HT-29 (cell line): Measurements from ENCODE around the gene JARID2. TPM values are rescaled to one million over a fixed set of nuclear protein-coding genes. Genes with fewer than 3 reads are reported as not detected.

Source experiments
- DNase-seq: peaks from one replicate; pipeline ENCODE4 v3.0.0-alpha.2; 2015; ENCODE audit warnings: low spot score
- total RNA-seq: library from RNA; depleted of rRNA; stranded (reverse); fragments of >200 nt; shearing (Covaris generic); gene quantifications from 2 replicates; pipeline ENCODE4 v1.2.3, GENCODE V29; 2014

Gene JARID2
- total RNA-seq, 1 experiment from 2014 or later: 6.7 TPM

DNA sequence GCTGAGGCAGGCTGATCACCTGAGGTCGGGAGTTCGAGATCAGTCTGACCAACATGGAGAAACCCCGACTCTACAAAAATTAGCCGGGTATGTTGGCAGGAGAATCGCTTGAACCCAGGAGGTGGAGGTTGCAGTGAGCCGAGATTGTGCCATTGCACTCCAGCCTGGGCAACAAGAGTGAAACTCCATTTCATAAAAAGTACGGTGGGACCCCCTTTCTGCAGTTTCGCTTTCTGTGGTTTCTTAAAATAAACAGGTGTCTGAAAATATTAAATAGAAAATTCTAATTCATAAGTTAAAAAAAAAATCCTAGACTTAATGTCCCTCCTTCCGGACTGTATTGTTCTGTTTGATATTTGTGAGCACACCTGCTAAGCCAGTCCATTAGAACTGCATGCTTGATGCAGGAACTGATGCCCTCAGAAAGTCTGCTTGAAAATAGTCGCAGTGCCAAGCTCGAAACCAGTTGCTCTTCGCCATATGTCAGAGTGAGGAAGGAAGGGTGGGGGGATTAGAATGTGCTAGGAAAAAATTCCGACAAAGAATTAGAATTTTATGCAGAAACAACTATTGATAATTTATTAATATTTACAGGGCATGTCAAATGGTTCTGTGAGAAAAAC lies 85.9 kb downstream of the JARID2 start:
- DNase-seq: no peak

DNA sequence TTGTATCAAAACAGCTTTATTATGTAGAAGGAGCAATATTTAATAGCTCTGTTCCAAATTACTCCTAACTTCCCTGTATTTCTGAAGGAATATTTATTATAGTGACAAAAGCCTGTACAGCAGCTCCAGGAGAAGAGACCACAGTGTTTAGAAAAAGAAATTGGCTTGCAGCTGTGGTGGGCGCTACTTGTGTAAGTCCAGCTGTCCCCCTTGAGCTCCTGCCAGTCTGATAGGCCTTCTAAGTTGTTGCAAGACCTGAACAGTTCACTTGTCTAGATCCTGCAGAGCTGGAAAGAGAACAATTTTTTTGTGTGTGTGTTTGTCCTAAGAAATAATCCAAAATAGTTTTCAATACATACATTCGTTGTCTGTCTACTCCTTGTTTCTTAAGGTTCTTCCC lies 86.6 kb downstream of the JARID2 start:
- DNase-seq: no peak

DNA sequence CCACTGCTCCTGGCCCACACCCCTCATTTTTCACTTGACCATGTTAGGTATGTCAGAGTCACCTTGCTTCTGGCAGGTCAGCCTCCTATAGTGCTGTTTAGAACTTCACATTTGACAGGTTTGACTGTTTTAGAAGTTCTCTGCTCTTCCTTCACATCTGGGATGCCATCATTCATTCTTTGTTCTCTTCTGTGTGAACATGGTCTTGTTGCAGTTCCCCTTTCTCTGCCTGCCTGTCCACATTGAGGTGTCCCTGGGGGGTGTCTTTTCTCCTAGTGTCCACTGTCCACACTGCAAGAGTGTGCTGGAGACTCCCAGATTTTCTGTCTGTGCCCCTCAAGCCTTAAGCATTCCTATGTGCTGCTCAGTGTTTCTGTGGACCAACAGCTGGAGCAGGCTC lies 89.5 kb downstream of the JARID2 start:
- no peak for DNase-seq

DNA sequence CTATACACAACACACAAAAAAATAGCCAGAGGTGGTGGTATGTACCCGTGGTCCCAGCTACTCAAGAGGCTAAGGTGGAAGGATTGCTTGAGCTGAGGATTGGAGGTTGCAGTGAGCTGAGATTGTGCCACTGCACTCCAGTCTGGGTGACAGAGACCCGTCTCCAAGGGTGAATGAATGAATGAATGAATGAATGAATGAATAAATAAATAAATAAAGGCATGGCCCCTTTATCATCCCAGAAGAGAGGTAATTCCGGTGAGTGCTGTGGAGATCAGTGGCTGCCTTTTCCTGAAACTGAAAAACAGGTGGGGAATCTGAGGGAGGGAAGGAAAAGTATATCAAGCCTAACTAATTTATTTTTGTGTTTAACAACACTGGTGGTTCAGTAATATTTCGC lies 90.0 kb downstream of the JARID2 start:
- no peak for DNase-seq

DNA sequence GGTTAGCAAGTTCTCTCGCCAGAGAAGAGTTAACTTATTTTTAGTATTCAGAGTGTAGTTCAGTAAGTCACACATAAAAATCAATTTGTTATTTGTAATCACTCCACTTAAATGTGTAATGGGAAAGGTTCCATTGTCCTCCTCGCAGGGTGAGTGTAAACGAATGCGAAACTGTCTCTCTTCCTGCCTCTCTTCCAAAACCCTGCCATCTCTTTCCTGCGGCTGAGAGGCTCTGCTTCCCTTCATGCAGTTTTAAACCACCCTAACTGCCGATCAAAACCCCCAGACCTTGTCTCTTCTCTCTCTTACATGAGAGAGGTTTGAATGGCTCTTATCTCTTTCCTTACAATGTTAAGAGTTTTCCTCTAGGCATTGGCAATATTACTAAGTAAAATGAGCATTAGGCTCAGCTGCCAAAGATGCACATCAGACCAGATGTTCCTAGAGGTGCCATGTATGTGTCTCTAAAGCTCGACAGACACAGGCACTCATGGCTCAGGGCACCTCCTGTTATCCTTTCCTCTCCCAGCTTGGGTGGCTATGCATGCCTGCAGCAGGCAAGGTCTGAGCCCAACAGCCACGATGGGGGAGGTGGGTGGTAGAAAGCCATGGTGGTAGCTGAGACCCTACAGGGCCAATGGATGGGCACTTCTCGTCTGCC lies 91.2 kb downstream of the JARID2 start:
- no peak for DNase-seq

DNA sequence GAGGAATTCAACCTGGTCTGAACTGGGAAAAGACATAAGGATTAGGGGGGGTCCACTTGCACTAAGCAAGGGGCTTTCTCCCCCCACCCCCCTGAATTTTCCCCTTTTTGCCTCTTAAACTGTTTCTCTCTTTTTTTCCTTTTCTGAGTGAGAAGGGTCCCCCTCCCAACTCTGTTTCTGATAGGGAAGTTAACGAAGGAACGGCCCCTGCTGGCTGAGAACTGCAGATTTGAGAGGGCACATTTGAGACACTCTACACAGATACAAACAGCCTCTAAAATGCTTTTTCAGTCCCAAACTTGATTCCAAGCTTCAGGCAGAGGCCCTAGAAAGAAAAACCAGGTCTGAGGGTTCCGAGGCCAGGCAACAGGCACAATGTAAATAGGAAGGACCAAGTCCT lies 91.7 kb downstream of the JARID2 start:
- DNase-seq: no peak

DNA sequence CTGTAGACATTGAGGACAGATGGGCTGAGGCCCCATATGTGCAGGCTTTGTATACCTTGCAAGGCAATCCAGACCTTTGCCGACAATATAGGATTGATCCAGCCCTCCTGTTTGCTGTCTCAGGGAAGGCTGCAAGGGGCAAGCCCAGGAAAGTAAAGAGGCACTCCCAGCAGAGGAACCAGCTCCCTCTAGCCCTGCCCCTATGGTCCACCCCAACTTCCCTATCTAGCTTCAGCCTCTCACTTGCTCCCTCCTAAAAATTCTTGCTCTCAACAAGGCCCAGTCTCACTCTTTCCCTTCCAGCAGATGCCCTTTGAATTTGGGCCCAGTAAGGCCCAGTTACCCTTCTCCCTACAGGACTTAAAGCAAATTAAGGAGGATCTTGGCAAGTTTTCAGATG lies 92.6 kb downstream of the JARID2 start:
- DNase-seq: no peak

DNA sequence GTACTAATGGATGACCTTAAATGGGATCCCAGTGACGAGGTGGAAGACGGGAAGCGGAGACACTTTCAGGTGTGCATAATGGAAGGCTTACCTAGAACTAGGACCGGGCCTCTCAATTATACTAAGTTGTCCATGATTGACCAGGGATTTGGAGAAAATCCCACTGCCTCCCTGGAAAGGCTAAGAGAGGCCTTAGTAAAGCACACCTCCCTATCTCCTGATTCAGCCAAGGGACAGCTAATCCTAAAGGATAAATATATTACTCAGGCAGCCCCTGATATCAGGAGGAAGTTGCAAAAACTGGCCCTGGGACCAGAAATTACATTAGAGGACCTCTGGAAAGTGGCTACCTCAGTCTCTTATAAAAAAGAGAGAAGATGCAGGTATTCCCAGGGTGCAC lies 93.2 kb downstream of the JARID2 start:
- DNase-seq: no peak

DNA sequence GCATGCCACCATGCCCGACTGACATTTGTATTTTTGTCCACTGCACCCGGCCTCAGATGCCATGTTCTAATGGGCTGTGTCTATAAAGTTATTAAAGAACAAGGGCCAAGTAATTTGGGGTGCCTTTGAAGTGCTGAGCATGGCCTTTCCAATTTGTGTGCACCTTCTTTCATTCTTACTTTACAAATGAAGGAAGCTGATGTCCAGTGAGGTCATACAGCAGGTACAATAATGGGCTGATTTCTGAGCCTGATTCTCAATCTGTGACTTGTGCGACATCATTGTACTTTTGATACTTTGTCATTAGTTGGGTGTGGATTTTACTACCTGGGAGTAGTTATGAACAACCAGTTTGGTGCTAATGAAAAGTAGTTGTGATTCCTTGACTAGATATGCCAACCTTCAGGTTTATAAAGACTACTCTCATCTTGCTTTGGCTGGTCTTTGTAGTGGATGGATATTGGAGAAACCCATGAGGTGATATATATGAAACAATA lies 94.3 kb downstream of the JARID2 start:
- no peak for DNase-seq

DNA sequence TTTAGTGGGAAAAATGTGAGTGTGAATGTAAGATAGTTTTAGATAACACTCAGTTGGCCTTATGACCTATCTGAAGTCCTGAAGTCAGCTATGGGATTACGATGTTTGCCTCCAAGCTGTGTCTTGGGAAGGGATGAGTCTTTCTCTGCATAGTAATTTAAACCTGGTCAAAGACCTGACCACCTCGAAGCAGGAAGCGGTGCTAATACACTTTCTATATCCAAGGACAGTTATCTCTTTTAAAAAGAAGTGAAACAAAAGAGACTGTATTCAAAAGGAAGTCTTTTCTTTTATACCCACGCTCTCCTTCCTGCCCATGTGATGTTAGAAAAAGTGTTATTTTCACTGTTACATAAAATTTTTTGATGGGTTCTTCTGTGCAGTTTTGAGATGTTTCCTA lies 94.9 kb downstream of the JARID2 start:
- DNase-seq: no peak

DNA sequence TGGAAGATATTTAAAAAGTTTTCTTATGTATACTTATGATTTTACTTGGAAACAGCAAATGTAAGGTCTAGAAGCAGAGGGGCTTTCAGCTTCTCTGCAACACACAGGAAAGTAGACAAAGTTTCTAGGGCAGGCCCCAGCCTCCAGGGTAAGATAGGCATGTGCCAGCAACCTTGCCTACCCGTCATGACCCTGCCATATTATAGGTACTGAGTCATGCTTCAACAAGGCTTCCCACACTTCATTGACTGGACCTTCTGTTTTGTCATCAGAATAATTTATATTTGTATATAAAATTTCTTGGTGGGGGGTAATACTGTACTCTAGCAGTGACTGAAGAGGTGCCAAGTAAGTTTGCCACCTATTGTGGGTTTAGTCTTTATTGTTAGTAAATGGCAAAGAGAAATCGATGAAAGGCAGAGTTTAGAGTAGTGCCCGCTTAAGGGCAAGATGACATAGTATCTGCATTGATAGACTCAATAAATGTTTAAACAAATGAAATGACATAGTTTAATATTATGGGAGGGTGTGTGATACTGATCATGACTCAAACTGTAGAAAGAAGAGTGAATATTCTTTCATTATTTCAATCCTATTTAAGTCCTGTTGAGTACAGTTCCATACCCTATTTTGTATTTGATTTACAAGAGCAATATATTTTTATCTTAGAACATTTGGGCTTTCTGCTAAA lies 95.6 kb downstream of the JARID2 start:
- DNase-seq: no peak

DNA sequence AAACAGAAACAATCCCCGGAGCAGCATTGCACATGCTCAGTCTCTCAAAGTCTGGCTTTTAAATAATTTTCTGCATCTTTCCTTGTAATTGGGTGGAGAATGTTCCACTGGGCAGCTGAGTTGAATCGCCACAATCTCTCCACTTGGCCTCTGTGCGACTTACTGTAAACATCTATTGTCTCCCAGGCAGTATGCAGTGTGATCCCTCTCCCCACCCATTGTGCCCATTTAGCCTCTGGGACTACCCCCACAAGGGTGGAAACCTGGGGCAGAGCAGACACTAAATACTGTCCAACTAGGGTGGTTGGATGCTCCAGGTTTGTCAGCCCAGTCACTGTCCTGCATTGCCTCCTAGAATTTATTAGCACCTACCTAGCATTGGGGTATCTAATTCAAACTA lies 96.2 kb downstream of the JARID2 start:
- DNase-seq: no peak

DNA sequence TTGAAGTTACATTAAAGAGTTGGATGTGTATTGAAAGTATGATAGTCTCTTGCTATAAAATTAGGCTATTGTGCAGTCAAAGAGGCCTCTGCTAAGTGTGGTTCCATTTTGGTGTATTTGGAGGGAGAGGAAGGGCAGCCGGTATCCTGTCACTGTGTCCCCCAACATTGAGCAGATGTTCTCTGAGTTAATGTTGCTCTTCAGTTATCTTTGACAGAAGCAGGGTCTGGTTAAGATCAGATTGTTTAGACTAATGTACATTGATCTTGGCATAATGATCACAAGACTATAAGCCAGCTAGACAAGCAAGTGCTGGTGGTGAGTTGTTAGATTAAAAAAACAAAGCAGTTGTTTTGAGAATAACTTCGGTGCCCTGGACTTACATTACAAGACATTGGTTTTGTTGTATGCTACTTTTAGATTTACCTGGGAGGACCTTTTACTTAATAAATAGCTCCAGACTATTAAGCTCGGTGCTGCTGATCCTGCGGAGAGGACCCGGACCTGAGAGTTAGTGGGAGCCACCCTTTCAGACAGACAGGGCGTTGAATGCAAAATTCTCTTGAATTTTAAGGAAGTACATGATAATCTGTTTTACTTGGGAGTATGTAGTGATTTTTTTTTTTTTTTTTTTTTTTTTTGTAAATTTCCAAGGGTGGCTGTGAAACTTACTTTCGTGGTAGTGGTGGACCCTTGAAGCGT lies 97.8 kb downstream of the JARID2 start:
- DNase-seq: no peak

DNA sequence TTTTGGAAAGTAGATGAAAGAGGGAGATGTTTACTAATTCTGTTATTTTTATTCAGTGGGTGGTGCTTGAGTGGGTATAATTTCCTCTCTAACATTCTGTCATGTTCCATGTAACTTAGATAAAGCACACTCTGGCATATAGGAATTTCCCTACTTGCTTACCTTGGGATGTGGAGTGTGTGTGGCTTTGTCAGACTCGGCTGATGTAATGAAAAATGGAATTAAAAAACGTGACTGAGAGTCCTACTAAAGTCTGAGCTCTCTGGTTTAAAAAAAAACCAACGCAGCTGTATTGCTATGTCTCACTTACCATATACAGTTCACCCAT lies 98.3 kb downstream of the JARID2 start:
- no peak for DNase-seq

DNA sequence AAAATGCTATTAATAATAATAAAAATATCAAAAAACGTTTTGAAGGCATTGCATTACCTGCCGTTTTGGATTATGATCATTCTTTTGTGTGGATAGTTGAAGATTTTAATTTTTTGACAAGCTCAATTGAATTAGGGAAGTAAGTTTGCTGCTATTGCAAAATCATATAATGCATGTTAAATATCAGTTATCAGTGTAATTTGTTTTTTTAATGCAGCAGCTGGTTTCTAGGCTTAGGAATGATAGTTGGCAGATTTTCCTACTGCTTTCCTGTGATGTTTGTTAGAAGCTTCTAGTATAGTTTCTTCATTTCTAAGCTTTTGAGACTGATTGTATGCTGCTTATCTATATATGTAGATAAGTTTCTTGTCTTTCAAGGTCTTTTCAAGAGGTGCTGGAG lies 99.0 kb downstream of the JARID2 start:
- no peak for DNase-seq

DNA sequence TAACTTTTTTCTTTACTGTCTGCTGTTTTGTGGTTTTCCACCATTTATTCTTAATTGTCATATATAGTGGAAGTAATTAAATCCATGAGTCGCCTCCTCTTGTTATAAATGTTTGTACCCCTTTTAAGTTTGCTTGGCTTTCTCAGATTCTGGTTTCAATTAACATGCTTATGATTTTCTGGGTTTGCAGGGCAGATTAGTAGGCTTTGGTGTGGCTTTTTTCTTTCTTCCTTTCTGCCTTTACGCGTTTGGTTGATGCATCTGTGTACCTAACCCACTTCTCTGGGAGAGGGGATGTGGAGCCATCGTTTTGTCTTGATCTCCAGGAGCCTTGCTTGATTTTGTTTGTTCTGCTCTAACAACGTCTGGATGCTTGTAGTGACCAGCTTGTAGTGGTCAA lies 100.4 kb downstream of the JARID2 start:
- DNase-seq: no peak

DNA sequence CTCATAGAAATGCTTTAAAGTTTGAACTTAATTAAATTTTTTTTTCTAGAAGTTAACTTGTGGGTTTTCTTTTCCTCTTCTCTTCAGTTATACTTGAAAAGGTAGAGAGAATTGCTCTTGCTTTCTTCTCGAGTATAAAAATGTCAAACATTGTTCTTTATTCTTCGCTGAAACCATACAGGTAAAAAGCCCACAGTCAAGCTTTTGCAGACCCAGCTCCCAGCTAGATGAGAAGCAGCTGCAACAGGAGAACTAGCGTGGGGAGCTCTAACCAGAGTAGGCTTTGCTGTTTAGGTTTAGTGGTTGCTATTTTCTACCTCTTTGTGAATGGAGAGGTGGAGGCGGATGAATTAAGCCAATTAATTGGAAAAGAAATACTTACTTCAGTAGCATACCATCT lies 102.7 kb downstream of the JARID2 start:
- DNase-seq: no peak

DNA sequence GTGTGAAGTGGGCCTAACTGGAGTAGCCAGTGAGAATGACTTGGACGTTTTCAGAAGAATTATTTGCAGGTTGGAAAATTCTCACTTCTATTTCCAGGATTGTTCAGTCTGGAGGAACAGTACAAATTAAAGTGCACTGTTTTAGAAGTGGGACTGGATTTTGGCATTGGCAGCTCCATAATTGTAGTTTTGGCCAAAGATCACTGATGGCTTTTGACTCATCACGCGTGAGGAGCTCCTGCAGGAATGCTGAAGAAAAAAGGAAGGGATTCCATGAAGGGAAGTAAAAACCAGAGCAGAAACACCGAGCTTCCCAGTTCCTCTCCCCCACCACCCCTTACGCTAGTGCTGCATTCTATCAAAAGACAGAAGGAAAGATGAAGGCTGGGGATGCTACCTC lies 103.5 kb downstream of the JARID2 start:
- no peak for DNase-seq

DNA sequence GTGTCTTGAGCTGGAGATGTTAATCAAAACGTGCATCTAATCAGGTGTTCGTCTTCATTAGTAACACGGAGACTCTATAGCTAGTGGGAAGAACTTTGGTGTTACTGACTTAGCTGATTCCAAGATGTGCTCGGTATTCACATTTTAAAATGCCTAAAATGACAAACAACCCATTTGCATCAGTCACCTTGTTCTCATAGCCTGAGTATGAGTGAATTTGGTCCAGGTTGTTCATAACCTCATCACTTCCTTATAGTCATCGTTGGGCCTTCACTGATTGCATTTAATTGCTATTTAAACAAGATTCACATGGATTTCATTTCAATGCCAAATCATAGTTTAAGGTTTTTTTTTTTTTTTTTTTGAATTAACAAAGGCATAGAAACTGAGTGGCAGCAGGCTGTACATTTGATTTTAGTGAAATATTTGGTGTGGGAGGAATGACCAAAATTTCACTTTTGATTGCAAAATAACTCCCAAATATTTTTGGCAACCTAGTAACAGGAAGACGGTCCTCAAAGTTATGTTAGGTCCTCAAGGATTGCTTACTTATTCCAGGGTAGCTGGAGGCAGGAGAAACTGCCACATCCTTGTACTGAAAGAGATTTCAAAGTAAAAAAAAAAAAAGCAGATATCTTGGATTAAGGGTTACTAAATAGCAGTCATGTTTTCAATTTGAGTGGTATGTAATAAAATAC lies 104.7 kb downstream of the JARID2 start:
- no peak for DNase-seq

DNA sequence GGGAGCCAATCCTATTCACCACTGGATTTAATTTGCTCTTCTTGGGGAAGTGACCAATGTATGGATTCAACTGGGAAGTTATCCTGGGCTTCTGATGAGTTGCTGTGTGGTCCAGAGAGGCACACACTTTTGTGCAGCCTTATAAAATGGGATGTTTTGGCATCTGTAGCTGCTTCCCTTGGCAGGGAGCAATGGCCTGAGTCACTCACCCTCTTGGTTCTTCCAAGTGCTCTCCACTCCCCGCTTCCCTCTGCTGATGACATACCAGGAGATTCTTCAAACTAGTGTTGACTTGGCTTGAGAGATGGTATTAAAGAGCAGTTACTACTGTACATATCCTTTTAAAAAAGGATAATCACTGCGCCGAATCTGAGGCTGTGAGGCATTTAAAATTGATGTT lies 105.8 kb downstream of the JARID2 start:
- no peak for DNase-seq

DNA sequence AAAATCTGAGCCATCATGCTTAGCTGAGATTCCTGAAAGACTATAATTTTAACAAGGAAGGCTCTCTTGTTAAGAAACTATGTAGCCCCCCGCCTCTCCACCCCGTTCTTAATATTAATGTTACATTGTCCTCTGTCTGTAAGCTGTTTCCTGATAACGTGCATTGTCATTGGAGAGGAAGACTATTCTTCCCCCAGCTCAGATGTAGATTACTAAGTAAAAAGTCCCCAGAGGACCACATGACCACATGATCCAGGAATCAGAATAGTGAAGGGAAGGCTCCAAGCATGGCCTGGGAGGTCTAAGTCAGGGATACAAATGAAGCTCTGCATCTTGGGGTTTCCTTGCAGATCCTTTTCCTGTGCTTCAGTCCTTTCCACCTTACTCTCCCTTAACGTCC lies 106.4 kb downstream of the JARID2 start:
- DNase-seq: no peak

DNA sequence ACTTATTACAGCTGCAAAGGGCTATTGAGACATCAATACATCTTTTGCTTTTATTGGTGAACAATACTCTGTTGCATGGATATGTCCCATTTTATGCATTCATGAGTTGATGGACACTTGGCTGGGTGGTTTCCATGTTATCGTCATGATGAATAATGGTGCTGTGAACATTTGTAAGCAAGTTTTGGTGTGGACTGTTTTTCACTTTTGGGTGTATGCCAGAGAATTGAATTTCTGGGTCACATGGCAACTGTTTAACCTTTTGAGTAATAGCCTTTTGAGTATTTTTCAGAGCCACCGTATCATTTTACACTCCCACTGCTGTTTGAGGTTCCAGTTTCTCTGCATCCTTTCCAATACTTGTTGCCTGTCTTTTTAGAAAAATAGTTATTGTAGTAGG lies 107.0 kb downstream of the JARID2 start:
- DNase-seq: no peak
